Smooth muscle cell of the umbilical artery (primary cell): ENCODE measurements around the gene OR52N4. TPM values are rescaled to one million over a fixed set of nuclear protein-coding genes. Genes with fewer than 3 reads are reported as not detected.

ENCODE experiments used
- total RNA-seq: library from RNA; depleted of rRNA; stranded (reverse); fragments of >200 nt; gene quantifications from 2 replicates; pipeline ENCODE4 v1.2.3, GENCODE V29; 2014

OR52N4 gene
- total RNA-seq: not detected in 2 replicates

GRCh38 chr11:5753943-5754342 lies at the start of gene OR52N4:
OR52N4 (plus strand) TSS chr11:5754243; CDS start chr11:5754741, 498 bp downstream.

GRCh38 chr11:5736396-5736795 lies 17.6 kb upstream of the OR52N4 start, which contains the start of gene OR56B1:
OR56B1 (plus strand) TSS chr11:5736448; CDS start chr11:5736517, 69 bp downstream.

GRCh38 chr11:5783255-5783654 lies 29.2 kb downstream of the OR52N4 start, which contains the start of gene OR52N5:
OR52N5 (minus strand) TSS chr11:5783355; CDS start chr11:5778634, 4,721 bp downstream.

GRCh38 chr11:5791165-5791564 lies 37.1 kb downstream of the OR52N4 start, which contains the start of gene OR52N1:
OR52N1 (minus strand) TSS chr11:5791265; CDS start chr11:5788816, 2,449 bp downstream.

Other genes with a start within 250 kb of the OR52N4 start
- gene UBQLN3, start 244.3 kb upstream of the OR52N4 start, total RNA-seq: 0.14 TPM in 1 of 2 replicates, not detected in the other
- 0.05 and 0.30 TPM in 2 replicates for gene UBQLNL, start 237.5 kb upstream of the OR52N4 start, total RNA-seq
- gene OR52H1, start 205.7 kb upstream of the OR52N4 start, total RNA-seq: 0.30 and 0.42 TPM in 2 replicates
- not detected in 2 replicates for gene OR52B6, start 173.4 kb upstream of the OR52N4 start, total RNA-seq
- 4.8 and 8.7 TPM in 2 replicates for gene TRIM6, start 157.6 kb upstream of the OR52N4 start, total RNA-seq
- gene TRIM34, start 129.2 kb upstream of the OR52N4 start, total RNA-seq: 10.7 and 16.7 TPM in 2 replicates
- 39.2 and 54.7 TPM in 2 replicates for gene TRIM5, start 69.2 kb upstream of the OR52N4 start, total RNA-seq
- gene TRIM22, start 64.5 kb upstream of the OR52N4 start, total RNA-seq: 134 and 153 TPM in 2 replicates
- not detected in 2 replicates for gene OR56B1, start 17.8 kb upstream of the OR52N4 start, total RNA-seq
- not detected in 2 replicates for gene OR52N5, start 29.1 kb downstream of the OR52N4 start, total RNA-seq
- gene OR52N1, start 37.0 kb downstream of the OR52N4 start, total RNA-seq: 0.09 TPM in 1 of 2 replicates, not detected in the other
- gene OR52N2, start 54.7 kb downstream of the OR52N4 start, total RNA-seq: not detected in 2 replicates
- not detected in 2 replicates for gene OR52E6, start 87.7 kb downstream of the OR52N4 start, total RNA-seq
- not detected in 2 replicates for gene OR52E8, start 103.4 kb downstream of the OR52N4 start, total RNA-seq
- not detected in 2 replicates for gene OR52E4, start 126.4 kb downstream of the OR52N4 start, total RNA-seq
- gene OR52E5, start 139.0 kb downstream of the OR52N4 start, total RNA-seq: not detected in 2 replicates
- not detected in 2 replicates for gene OR56A3, start 188.0 kb downstream of the OR52N4 start, total RNA-seq
- not detected in 2 replicates for gene OR56A5, start 214.3 kb downstream of the OR52N4 start, total RNA-seq
- gene OR52L1, start 232.7 kb downstream of the OR52N4 start, total RNA-seq: not detected in 2 replicates